GM06990 (cell line): ENCODE measurements around the gene PRSS57.

ENCODE experiments used
- DNase-seq: peaks from one replicate; pipeline ENCODE4 v3.0.0-alpha.2; 2011; ENCODE audit not compliant: insufficient read length; ENCODE audit errors: extremely low read depth
- H3K27me3 ChIP-seq: replicated peaks from 2 replicates; pipeline ENCODE4 v1.6.0; 2011; ENCODE audit warnings: low read length; ENCODE audit not compliant: control insufficient read depth, insufficient read depth
- H3K36me3 ChIP-seq: 2 replicates; pipeline ENCODE4 v1.5.1; 2011; ENCODE audit warnings: low read length; ENCODE audit not compliant: control insufficient read depth, insufficient read depth
- H3K4me3 ChIP-seq: replicated peaks from 2 replicates; pipeline ENCODE4 v1.5.1; 2011; ENCODE audit warnings: low read depth, mild to moderate bottlenecking, control low read depth, low read length
- CTCF ChIP-seq: IDR thresholded peaks from 2 replicates; pipeline ENCODE4 v1.5.1; 2011; ENCODE audit warnings: low read length, control low read depth, mild to moderate bottlenecking, inconsistent platforms; ENCODE audit not compliant: insufficient read depth, poor library complexity, severe bottlenecking

The PRSS57 gene

DNA sequence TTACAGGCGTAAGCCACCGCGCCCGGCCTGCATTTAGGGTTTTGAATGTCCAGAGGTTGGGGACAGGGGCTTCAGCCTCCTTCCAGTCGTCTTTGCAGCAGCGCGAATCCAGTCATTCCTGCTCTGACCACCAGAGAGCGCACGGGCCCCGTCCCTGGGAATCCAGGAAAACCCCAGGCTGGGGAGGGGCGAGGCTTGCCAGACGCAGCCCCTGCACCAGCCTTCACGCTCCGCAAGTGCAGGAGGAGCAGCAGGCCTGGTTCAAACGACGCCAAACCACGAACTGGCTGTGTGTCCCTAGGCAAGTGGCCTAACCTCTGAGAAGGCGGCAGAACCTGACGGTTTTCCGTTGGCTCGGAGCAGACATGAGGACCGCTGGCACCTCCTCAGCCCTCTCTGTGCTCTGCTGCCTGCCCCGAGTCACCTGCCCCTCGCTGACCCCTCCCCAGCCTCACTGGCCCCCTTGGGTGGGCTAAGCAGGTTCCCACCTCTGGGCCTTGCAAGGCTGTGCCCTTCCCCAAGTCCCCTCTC, 30.3 kb downstream of the PRSS57 start:
- Histone ChIP-seq H3K4me3 (no peak overlapping the region), H3K27me3 (no peaks in the 10 kb centered on the region), H3K36me3 (no peaks in the 10 kb centered on the region)
- DNase-seq: peak; percentile 81
- TF ChIP-seq CTCF: peak; percentile 96

DNA sequence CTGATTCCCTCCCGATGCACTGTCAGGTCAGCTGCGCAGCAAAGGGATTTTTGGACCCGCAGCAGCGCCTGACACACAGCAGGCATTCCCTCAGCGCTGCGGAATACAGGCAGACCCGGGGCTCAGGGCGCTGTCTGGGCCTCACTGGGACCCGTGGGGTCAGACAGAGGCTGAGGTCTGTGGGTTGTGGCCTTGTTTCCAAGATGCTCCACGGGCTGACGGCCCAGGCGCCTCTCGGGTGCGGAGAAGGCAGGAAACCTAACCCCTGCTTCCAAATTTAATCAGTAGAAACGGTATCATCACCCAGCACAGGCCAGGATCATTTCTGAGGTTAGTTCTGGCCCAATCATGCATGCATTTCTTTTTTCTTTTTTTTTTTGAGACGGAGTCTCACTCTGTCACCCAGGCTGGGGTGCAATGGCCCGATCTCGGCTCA, 31.6 kb downstream of the PRSS57 start:
- no peak for DNase-seq
- no peak for TF ChIP-seq CTCF
- H3K36me3 ChIP-seq: peaks cover 3% of the 10 kb centered on the region
- H3K4me3 ChIP-seq: peak overlapping the region; percentile 52
- H3K27me3 ChIP-seq: no peaks in the 10 kb centered on the region

DNA sequence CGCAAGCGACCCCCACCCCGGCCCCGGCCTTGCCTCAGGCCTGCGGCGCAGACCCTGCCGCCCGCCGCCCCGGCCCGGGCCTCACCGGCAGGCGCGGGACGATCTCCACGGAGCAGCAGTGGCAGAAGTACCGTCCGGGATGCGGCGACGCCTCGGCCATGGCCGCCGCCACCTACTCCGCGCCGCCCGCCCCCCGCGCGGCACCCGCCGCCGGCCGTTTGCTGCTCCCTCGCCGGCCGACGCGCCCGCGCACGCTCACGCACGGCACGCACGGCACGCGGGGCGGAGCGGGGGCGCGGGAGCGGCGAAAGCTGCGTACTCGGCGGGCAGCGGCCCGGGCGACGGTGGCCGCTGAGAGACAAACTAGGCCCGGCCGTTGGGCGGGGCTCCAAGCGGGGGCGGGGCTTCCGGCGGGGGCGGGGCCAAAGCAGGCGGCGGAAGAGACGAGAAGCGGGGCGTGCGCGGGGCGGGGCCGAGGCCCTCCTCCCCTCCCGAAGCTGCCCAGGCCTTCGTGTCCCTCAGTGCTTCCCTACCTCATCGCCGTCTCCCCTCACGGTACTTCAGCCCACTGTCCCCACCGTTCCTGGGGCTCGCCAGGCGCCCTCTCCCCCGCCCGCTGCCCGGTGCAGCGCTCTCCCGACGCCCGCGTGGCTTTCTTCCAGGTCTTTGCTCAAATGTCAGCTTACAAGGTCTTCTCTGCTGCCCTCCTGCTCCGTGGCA, 32.1 kb downstream of the PRSS57 start, which contains the start of gene RNF126:
Gene RNF126, minus strand, starts transcription at position 253 of the 720 bp plus-strand sequence. Its CDS starts 93 bp downstream, at position 160.
- H3K27me3 ChIP-seq: no peaks in the 10 kb centered on the region
- DNase-seq: peak; percentile 96
- H3K4me3 ChIP-seq: peak within 1 kb of the TSS; percentile 97
- H3K36me3 ChIP-seq: peaks cover 8% of the 10 kb centered on the region
- no peak for TF ChIP-seq CTCF

DNA sequence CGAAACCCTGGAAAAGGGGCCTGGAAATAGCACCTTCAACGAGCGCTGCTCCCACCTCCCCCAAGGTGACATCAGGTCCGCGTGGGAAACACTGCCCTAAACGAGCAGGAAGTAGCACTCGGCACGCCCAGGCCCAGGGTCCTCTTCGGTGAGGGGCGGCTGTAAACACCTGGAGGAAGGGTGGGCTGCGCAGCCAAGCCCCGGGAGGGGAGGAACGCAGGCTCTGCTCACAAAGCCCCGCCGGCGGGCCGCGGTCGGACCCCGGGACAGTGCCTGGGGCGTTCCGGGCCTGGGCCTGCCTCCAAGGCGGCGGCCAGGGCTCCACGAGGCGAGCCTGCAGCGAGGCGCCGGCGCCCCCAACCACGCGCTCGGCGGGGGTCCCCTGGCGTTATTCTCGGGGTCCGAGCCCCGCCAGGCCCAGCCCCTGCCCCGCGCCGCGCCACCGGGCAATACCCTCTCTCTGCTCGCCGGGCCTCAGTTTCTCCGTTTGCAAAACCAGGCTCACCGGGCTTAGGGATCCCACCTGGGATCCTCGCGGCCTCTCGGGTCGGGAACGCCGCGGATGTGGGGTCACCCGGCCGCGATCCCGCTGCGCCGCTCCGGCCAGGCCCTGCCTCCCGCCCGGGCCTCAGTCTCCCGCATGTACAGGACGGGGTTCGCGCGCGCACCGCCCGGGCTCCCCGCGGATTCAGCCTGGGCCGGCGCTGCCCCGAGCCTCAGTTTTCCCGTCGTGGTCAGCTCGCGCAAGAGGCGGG, 32.9 kb downstream of the PRSS57 start:
- TF ChIP-seq CTCF: no peak
- H3K4me3 ChIP-seq: peak overlapping the region; percentile 97
- peak; percentile 61 for DNase-seq
- H3K27me3 ChIP-seq: no peaks in the 10 kb centered on the region
- peaks cover 10% of the 10 kb centered on the region for H3K36me3 ChIP-seq

- Histone ChIP-seq H3K36me3 (peaks cover 15% of the 10 kb centered on the region), H3K4me3 (peak overlapping the region; percentile 97), H3K27me3 (no peaks in the 10 kb centered on the region)
- no peak for DNase-seq
- TF ChIP-seq CTCF: no peak
Measured at GRCh38 chr19:661427-662196, 33.6 kb downstream of the PRSS57 start.
